A549 (cell line): ENCODE measurements around the gene PHKB. TPM values are rescaled to one million over a fixed set of nuclear protein-coding genes. Genes with fewer than 3 reads are reported as not detected.

Source experiments
- ATAC-seq, 2 experiments: fragments of 200-7000 bp in 1 of 2; fragments of >200 bp in 1 of 2; cut with Nextera tagmentation in 1 of 2; cut with Tn5 transposase in 1 of 2; 3 replicates each; pipeline versions ENCODE4 v1.8.0 to v1.9.1; 2018 to 2020; ENCODE audit warnings: mild to moderate bottlenecking in 1 of 2, moderate library complexity in 1 of 2
- CTCF ChIA-PET: fragments of 300-600 bp; sonication (Branson Sonifier 250); formaldehyde crosslinking; extraction: SDS; loops from one replicate; lab custom pipeline; 2021; ENCODE audit warnings: antibody characterized with exemption, inconsistent platforms; lab: Yijun Ruan, JAX
- POLR2A ChIA-PET: fragments of 350-600 bp; formaldehyde crosslinking; extraction: SDS; loops from one replicate; lab custom pipeline; 2021; ENCODE audit warnings: antibody characterized with exemption, inconsistent platforms; lab: Yijun Ruan, JAX
- DNase-seq, 2 experiments: peaks; one replicate each; pipeline versions ENCODE4 v3.0.0 to v3.0.0-alpha.2; 2011 to 2016; ENCODE audit warnings: low read depth in 1 of 2, low spot score in 1 of 2
- FAIRE-seq: peaks from 2 replicates; lab custom pipeline; 2011; peaks lifted over from hg19 to GRCh38; lab: Jason Lieb, UNC
- H3K27ac ChIP-seq, 2 experiments: fragments of >200 bp; sonication (Bioruptor Twin); formaldehyde crosslinking; 3 replicates each; pipeline ENCODE4 v1.5.1; 2016 to 2017
- H3K4me1 ChIP-seq: fragments of >200 bp; sonication (Bioruptor Twin); formaldehyde crosslinking; 3 replicates; pipeline ENCODE4 v1.6.1; 2016
- H3K4me2 ChIP-seq: fragments of >200 bp; sonication (Bioruptor Twin); formaldehyde crosslinking; 3 replicates; pipeline ENCODE4 v1.6.1; 2016
- H3K4me3 ChIP-seq: fragments of >200 bp; sonication (Bioruptor Twin); formaldehyde crosslinking; 3 replicates; pipeline ENCODE4 v1.5.1; 2016
- H3K9me3 ChIP-seq: fragments of >200 bp; sonication (Bioruptor Twin); formaldehyde crosslinking; 3 replicates; pipeline ENCODE4 v1.6.1; 2016
- EHF ChIP-seq: fragments of 250-450 bp; sonication (Bioruptor Pico); IDR thresholded peaks from 2 replicates; pipeline ENCODE4 v1.5.0; 2020; ENCODE audit warnings: mild to moderate bottlenecking
- EP300 ChIP-seq, 2 experiments: fragments of >200 bp; sonication (Bioruptor Twin); formaldehyde crosslinking; IDR thresholded peaks; 2 replicates in 1 of 2; 3 replicates in 1 of 2; pipeline ENCODE4 v1.6.1; 2016 to 2017
- HOXB13 ChIP-seq: fragments of 250-450 bp; sonication (Bioruptor Pico); IDR thresholded peaks from 2 replicates; pipeline ENCODE4 v1.5.0; 2020; ENCODE audit warnings: low read depth, mild to moderate bottlenecking, moderate library complexity
- JUN ChIP-seq, 2 experiments: fragments of >200 bp; sonication (Bioruptor Twin); formaldehyde crosslinking; IDR thresholded peaks; 2 replicates in 1 of 2; 3 replicates in 1 of 2; pipeline ENCODE4 v1.6.1; 2016 to 2017
- JUNB ChIP-seq: fragments of >200 bp; sonication (Bioruptor Twin); formaldehyde crosslinking; IDR thresholded peaks from 2 replicates; pipeline ENCODE4 v1.6.1; 2016
- KDM1A ChIP-seq: fragments of 200-600 bp; sonication (generic); IDR thresholded peaks from 2 replicates; pipeline ENCODE4 v1.6.1; 2016; ENCODE audit warnings: low read depth, mild to moderate bottlenecking
- MAZ ChIP-seq: fragments of 150-350 bp; IDR thresholded peaks from 2 replicates; pipeline ENCODE4 v1.6.1; 2014; ENCODE audit warnings: antibody characterized with exemption, low read depth, low read length, borderline replicate concordance
- MYC ChIP-seq: IDR thresholded peaks from 2 replicates; pipeline ENCODE4 v1.6.1; 2012; ENCODE audit warnings: mild to moderate bottlenecking, inconsistent platforms, low read length, improper control_type of control experiment, borderline replicate concordance
- NR3C1 ChIP-seq: fragments of >200 bp; sonication (Bioruptor Twin); formaldehyde crosslinking; IDR thresholded peaks from 3 replicates; pipeline ENCODE4 v1.6.1; 2017
- POLR2AphosphoS2 ChIP-seq: conservative IDR thresholded peaks from 2 replicates; pipeline ENCODE4 v1.6.1; 2012; ENCODE audit warnings: low read length, improper control_type of control experiment, inconsistent platforms
- RAD21 ChIP-seq, 2 experiments: fragments of >200 bp in 1 of 2; sonication (Bioruptor Twin) in 1 of 2; formaldehyde crosslinking in 1 of 2; IDR thresholded peaks in 1 of 2; conservative IDR thresholded peaks in 1 of 2; 2 replicates in 1 of 2; 3 replicates in 1 of 2; pipeline ENCODE4 v1.6.1; 2012 to 2018; ENCODE audit warnings: inconsistent platforms in 1 of 2
- RARB ChIP-seq: fragments of 250-450 bp; sonication (Bioruptor Pico); IDR thresholded peaks from 2 replicates; pipeline ENCODE4 v1.8.0; 2021; ENCODE audit warnings: mild to moderate bottlenecking, moderate library complexity
- RNF2 ChIP-seq: fragments of 200-600 bp; sonication (generic); IDR thresholded peaks from 2 replicates; pipeline ENCODE4 v1.6.1; 2016; ENCODE audit warnings: low read depth, mild to moderate bottlenecking, antibody characterized with exemption, moderate library complexity, borderline replicate concordance
- SREBF2 ChIP-seq: fragments of 450-650 bp; IDR thresholded peaks from 2 replicates; pipeline ENCODE4 v1.6.1; 2014; ENCODE audit warnings: mild to moderate bottlenecking, moderate library complexity
- ZFP36 ChIP-seq: fragments of 450-650 bp; IDR thresholded peaks from 2 replicates; pipeline ENCODE4 v1.6.1; 2014; ENCODE audit warnings: borderline replicate concordance; ENCODE audit not compliant: partially characterized antibody
- ZSCAN20 ChIP-seq: fragments of 250-450 bp; sonication (Bioruptor Pico); IDR thresholded peaks from 2 replicates; pipeline ENCODE4 v1.8.0; 2022; ENCODE audit warnings: mild to moderate bottlenecking, moderate library complexity
- WGBS: methylation state at CpG from one replicate; pipeline ENCODE4 v1.1.6; 2017; ENCODE audit errors: missing lambda C conversion rate; 5-methylcytosine and 5-hydroxymethylcytosine counted together
- polyA plus RNA-seq, 4 experiments: library from polyadenylated mRNA; depleted of rRNA in 3 of 4; stranded (reverse); fragments of >200 nt; fragmentation: RNase III in 1 of 4; extraction: RNeasy Plus Mini Kit Qiagen cat#74134 plus additional on column Dnase treatment in 1 of 4; gene quantifications; 2 replicates in 3 of 4; 3 replicates in 1 of 4; pipeline ENCODE4 v1.2.3, GENCODE V29; 2011 to 2017
- TF ChIP-seq, protein P1 (sequence below): IDR thresholded peaks from 2 replicates; pipeline ENCODE4 v1.6.1; 2012
- TF ChIP-seq, protein P2 (sequence below): fragments of 250-450 bp; sonication (Bioruptor Pico); IDR thresholded peaks from 2 replicates; pipeline ENCODE4 v1.5.0; 2021; ENCODE audit warnings: mild to moderate bottlenecking, moderate library complexity, borderline replicate concordance
- TF ChIP-seq, protein P3 (sequence below): fragments of 250-450 bp; sonication (Bioruptor Pico); IDR thresholded peaks from 2 replicates; pipeline ENCODE4 v1.5.0; 2020; ENCODE audit warnings: low read depth, mild to moderate bottlenecking, moderate library complexity

PHKB gene
- polyA plus RNA-seq, 2 of the 4 experiments (the other 2 are of a cell fraction), result 33.2 to 96.8 TPM

DNA sequence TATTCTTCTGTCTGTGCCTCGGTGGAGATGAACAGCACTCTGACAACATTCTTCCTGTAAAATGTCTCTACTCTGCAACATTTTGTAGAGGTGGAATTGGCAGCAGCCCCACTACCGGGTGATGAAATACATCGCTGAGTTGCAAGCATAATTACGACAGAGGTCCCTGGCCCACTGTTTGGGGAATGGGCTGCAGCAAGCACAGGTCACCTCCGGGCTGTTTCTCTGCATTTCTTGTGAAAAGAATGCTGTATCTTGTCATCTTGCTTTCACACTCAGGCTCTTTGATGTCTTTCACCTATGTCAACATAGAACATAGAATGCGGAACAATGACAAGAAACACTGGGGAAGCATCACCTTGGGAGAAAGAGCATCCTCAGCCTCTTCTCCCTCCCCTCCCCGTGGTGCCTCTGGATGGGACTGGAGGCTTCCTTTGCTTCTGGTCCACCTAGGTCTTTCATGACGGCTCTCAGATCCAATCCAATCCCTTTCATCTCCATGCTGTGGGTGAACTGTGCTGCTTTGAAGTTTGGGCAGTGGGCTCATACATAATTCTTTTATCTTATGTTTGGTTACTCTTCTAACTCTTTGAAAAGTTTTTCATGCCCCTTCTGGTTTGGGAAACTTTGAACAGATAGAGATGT, 265.0 kb downstream of the PHKB start:
- ChIA-PET POLR2A (no interaction called here), CTCF (no interaction called here)
- H3K4me2 ChIP-seq, result no peak overlapping the region
- no peak overlapping the region for H3K4me3 ChIP-seq
- ATAC-seq (no peak), DNase-seq (no peak)
- 56% methylated on average over 8 of the region's 8 CpGs for WGBS
- no peaks in the 10 kb centered on the region for H3K4me1 ChIP-seq
- TF ChIP-seq POLR2AphosphoS2 (no peak), JUN (IDR thresholded peaks at IDR 0.05) (no peak), MAZ (no peak), HOXB13 (CRISPR knock-in tag) (no peak), RAD21 (conservative IDR thresholded peaks at IDR 0.05 in 1 of 2, IDR thresholded peaks at IDR 0.05 in 1 of 2) (no peak), RNF2 (no peak), JUNB (no peak), EHF (CRISPR knock-in tag) (no peak), ZFP36 (no peak)
- TF ChIP-seq, protein P1, sequence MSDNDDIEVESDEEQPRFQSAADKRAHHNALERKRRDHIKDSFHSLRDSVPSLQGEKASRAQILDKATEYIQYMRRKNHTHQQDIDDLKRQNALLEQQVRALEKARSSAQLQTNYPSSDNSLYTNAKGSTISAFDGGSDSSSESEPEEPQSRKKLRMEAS, result no peak
- TF ChIP-seq, protein P2, sequence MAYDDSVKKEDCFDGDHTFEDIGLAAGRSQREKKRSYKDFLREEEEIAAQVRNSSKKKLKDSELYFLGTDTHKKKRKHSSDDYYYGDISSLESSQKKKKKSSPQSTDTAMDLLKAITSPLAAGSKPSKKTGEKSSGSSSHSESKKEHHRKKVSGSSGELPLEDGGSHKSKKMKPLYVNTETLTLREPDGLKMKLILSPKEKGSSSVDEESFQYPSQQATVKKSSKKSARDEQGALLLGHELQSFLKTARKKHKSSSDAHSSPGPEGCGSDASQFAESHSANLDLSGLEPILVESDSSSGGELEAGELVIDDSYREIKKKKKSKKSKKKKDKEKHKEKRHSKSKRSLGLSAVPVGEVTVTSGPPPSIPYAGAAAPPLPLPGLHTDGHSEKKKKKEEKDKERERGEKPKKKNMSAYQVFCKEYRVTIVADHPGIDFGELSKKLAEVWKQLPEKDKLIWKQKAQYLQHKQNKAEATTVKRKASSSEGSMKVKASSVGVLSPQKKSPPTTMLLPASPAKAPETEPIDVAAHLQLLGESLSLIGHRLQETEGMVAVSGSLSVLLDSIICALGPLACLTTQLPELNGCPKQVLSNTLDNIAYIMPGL, result no peak
- TF ChIP-seq, all 56 proteins: peak for 0
- FAIRE-seq, result no peak
- no peak overlapping the region for H3K27ac ChIP-seq
- no peaks in the 10 kb centered on the region for H3K9me3 ChIP-seq

DNA sequence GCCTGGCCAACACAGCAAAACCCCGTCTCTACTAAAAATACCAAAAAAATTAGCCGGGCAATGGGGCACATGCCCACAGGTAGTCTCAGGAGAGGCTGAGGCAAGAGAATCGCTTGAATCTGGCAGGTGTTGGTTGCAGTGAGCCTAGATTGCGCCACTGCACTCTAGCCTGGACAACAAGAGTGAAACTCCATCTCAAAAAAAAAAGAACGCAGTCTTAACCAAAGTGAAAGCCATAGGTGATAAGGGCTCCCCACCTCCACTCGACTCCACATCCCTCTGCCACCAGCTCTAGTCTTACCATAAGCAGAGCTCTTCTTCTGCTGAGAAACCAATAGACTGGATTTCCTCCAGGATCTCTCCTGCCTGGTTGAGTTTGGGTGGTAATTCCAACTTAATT, 266.0 kb downstream of the PHKB start:
- Histone ChIP-seq H3K27ac (no peak overlapping the region), H3K4me3 (no peak overlapping the region), H3K9me3 (no peaks in the 10 kb centered on the region), H3K4me2 (no peak overlapping the region), H3K4me1 (peaks cover 2% of the 10 kb centered on the region; the same call in 2 of the 3 replicates)
- POLR2A ChIA-PET, result no interaction called here
- no peak for DNase-seq
- FAIRE-seq, result no peak
- CTCF ChIA-PET, result interaction anchor here (1.2 kb wide), 1 partner anchor 93 kb away, joined by 3 read pairs; no protein-coding TSS in a partner anchor
- TF ChIP-seq, protein P3, sequence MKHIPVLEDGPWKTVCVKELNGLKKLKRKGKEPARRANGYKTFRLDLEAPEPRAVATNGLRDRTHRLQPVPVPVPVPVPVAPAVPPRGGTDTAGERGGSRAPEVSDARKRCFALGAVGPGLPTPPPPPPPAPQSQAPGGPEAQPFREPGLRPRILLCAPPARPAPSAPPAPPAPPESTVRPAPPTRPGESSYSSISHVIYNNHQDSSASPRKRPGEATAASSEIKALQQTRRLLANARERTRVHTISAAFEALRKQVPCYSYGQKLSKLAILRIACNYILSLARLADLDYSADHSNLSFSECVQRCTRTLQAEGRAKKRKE (CRISPR knock-in tag), result no peak
- TF ChIP-seq RNF2 (no peak), MYC (no peak), ZSCAN20 (no peak), MAZ (no peak), POLR2AphosphoS2 (no peak), NR3C1 (no peak)
- TF ChIP-seq, protein P1, result no peak
- WGBS, result 67% methylated on average over 6 of the region's 6 CpGs
- ATAC-seq, result no peak

DNA sequence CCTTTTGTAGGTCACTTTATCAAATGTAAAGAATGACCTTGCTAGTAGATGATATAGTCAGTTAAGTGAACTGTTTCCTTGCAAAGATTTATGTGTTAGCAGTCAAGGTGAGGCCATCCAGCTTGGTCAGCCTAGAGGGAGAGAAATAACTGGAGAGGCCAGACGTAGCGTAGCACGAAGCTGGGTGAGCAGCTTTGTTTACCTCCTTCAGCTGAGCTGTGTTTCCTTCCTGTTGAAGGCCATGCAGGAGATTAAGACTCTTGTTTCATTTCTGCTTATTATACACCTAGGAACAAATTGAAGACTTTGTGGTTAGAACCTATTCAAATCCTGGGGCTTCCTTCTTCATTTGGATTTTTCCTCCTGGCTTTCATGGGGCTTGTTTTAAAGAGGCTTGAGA, 267.1 kb downstream of the PHKB start:
- H3K4me1 ChIP-seq, result peaks cover 10% of the 10 kb centered on the region; the same call in 2 of the 3 replicates
- FAIRE-seq (no peak), DNase-seq (no peak), ATAC-seq (no peak)
- ChIA-PET POLR2A (no interaction called here), CTCF (interaction anchor here (0.6 kb wide), 2 partner anchors 10 to 423 kb away, joined by 3 read pairs; no protein-coding TSS in a partner anchor)
- no peaks in the 10 kb centered on the region for H3K9me3 ChIP-seq
- WGBS, result 77% methylated on average over 3 of the region's 3 CpGs
- no peak for TF ChIP-seq KDM1A
- no peak for TF ChIP-seq EHF (CRISPR knock-in tag)
- TF ChIP-seq RAD21 (conservative IDR thresholded peaks at IDR 0.05 in 1 of 2, IDR thresholded peaks at IDR 0.05 in 1 of 2), result no peak
- no peak for TF ChIP-seq JUNB
- TF ChIP-seq ZFP36, result no peak
- no peak for TF ChIP-seq RARB
- no peak for TF ChIP-seq SREBF2
- TF ChIP-seq EP300 (IDR thresholded peaks at IDR 0.05), result no peak
- H3K27ac ChIP-seq, result no peak overlapping the region
- no peak overlapping the region for H3K4me2 ChIP-seq
- no peak overlapping the region for H3K4me3 ChIP-seq
